Glutamatergic neuron (in vitro differentiated cells): Measurements from ENCODE around the gene ARL8A. TPM values are rescaled to one million over a fixed set of nuclear protein-coding genes. Genes with fewer than 3 reads are reported as not detected.

ENCODE experiments used
- DNase-seq: peaks from one replicate; pipeline ENCODE4 v3.0.0; 2022
- H3K27ac Mint-ChIP-seq: one replicate; pipeline ENCODE4 v1.8.0; 2020; ENCODE audit warnings: mild to moderate bottlenecking, mixed read lengths, inconsistent platforms; ENCODE audit not compliant: unreplicated experiment
- H3K27me3 Mint-ChIP-seq: one replicate; pipeline ENCODE4 v1.8.0; 2020; ENCODE audit warnings: mild to moderate bottlenecking, moderate library complexity, mixed read lengths, inconsistent platforms; ENCODE audit not compliant: unreplicated experiment
- H3K36me3 Mint-ChIP-seq: one replicate; pipeline ENCODE4 v1.8.0; 2020; ENCODE audit warnings: mild to moderate bottlenecking, mixed read lengths, inconsistent platforms; ENCODE audit not compliant: unreplicated experiment
- H3K4me1 Mint-ChIP-seq: one replicate; pipeline ENCODE4 v1.8.0; 2020; ENCODE audit warnings: mild to moderate bottlenecking, low read depth, mixed read lengths, inconsistent platforms; ENCODE audit not compliant: unreplicated experiment
- H3K4me3 Mint-ChIP-seq: one replicate; pipeline ENCODE4 v1.8.0; 2020; ENCODE audit warnings: mild to moderate bottlenecking, mixed read lengths, inconsistent platforms; ENCODE audit not compliant: unreplicated experiment
- H3K9me3 Mint-ChIP-seq: one replicate; pipeline ENCODE4 v1.8.0; 2020; ENCODE audit warnings: mild to moderate bottlenecking, moderate library complexity, mixed read lengths, inconsistent platforms; ENCODE audit not compliant: unreplicated experiment
- total RNA-seq: library from RNA; stranded (reverse); fragmentation: NEBNext Ultra II Directional; extraction: Animal tissue kit (Norgen Biotek cat#: 25700); gene quantifications from one replicate; pipeline ENCODE4 v1.2.1, GENCODE V29; 2021; ENCODE audit not compliant: unreplicated experiment
- TF ChIP-seq, protein P1 (sequence below): fragments of 200-600 bp; sonication (generic); IDR thresholded peaks from one replicate; pipeline ENCODE4 v1.5.0; 2021; ENCODE audit not compliant: partially characterized antibody, unreplicated experiment

ARL8A gene
- total RNA-seq, 1 donor from 2014 or later = 160 TPM

DNA sequence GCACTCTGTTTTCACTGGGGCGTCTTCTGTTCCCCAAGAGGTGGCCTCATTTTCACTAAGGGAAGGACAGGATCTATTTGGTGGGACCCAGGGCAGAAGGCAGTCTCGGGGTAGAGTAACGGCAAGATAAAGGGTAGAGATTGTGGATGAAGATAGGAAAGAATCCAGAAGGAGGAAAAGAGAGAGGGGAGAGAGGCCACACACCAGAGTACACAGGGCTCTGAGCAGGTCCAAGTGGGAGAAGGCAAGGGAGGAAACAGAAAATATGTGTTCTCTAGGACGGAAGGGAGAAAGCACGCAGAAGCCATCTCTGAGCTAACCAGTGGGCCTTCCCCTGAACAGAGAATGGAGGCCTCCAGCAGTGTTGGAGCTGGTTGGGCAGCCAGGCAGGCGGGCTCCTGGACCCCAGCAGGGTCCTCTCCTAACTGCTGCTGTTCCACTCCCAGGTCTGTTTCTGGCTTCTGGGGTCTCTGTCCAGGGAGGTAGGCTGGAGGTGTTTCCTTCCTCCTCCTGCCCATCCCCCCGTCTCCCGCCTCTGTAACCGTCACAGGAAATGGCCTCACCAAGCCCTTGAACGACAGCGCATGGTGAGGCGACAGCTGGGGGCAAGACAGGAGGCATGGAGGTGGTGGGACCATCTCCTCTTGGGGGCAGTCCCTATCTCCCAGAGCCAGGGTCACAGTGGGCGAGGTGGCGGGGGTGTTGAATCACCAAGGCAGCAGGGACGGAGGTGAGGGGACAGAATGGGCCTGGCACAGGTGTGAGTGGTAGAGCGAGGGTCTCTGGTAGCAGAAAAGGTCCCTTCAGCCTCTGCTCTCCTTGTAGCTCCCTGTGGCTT, 15.2 kb upstream of the ARL8A start:
- DNase-seq = no peak

DNA sequence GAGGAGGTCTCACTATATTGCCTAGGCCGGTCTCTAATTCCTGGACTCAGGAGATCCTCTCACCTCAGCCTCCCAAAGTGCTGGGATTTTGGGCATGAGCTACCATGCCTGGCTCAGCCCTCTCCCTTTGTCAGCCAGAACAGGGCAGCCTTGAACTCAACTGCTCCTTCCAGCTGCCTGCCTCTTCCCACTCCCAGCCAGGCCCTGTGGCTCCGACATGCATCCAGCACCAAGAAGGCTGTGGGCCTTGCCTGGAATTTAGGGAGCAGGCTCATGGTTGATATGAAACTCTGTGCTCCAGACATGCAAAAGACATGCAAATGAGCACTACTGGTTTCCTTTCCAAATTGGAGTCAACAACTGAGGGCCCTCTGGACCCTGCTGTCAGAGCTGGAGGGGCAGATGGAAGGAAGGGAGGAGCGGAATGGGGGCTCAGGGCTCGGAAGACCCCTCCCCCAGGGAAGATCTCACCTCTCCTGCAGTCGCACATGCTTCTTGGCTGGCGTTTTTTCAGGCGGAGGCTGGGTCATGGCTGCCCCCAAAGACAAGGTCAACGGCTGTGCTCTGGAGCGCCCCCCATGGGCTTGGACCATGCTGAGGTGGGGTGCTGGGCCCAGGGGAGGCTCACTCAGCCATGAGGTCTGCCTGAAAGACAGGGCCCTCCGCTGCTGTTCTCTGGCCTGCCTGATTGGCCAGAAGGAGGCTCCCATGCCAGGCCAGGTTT, 14.4 kb upstream of the ARL8A start:
- no peak for DNase-seq
- Mint-ChIP-seq H3K4me3 (no peak overlapping the region), H3K36me3 (no peaks in the 10 kb centered on the region), H3K4me1 (peaks cover 12% of the 10 kb centered on the region), H3K27me3 (peaks cover 8% of the 10 kb centered on the region), H3K9me3 (peaks cover 2% of the 10 kb centered on the region), H3K27ac (no peak overlapping the region)
- TF ChIP-seq, protein P1, sequence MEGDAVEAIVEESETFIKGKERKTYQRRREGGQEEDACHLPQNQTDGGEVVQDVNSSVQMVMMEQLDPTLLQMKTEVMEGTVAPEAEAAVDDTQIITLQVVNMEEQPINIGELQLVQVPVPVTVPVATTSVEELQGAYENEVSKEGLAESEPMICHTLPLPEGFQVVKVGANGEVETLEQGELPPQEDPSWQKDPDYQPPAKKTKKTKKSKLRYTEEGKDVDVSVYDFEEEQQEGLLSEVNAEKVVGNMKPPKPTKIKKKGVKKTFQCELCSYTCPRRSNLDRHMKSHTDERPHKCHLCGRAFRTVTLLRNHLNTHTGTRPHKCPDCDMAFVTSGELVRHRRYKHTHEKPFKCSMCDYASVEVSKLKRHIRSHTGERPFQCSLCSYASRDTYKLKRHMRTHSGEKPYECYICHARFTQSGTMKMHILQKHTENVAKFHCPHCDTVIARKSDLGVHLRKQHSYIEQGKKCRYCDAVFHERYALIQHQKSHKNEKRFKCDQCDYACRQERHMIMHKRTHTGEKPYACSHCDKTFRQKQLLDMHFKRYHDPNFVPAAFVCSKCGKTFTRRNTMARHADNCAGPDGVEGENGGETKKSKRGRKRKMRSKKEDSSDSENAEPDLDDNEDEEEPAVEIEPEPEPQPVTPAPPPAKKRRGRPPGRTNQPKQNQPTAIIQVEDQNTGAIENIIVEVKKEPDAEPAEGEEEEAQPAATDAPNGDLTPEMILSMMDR = no peak

More for the DNA sequence above, 15.2 kb upstream of the ARL8A start:
- Mint-ChIP-seq H3K9me3 (peaks cover 1% of the 10 kb centered on the region), H3K36me3 (no peaks in the 10 kb centered on the region), H3K4me1 (peaks cover 14% of the 10 kb centered on the region), H3K4me3 (no peak overlapping the region), H3K27ac (no peak overlapping the region), H3K27me3 (peaks cover 10% of the 10 kb centered on the region)
- TF ChIP-seq, protein P1 = no peak

DNA sequence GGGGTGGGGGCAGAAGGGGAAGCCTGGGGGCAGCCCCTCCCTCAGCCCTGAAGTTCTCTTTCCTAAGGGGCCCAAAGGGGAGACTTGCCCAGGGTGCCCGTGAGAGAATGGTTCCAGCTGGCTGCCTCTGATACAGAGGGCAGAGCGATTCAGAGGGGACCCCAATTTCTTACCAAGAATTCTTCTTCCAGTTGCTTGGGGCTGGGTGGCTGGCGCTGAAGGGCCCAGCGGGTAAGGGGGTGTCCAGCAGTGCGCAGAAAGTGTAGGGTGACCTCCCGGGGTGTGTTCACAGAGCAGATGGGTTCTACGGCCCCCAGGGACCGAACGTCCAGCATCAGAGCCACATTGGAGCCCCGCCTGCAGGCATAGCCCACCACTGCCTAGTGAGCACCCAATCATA, 13.4 kb upstream of the ARL8A start:
- Mint-ChIP-seq H3K4me1 (peaks cover 12% of the 10 kb centered on the region), H3K9me3 (peaks cover 2% of the 10 kb centered on the region), H3K4me3 (no peak overlapping the region), H3K36me3 (no peaks in the 10 kb centered on the region), H3K27ac (no peak overlapping the region), H3K27me3 (peaks cover 8% of the 10 kb centered on the region)
- TF ChIP-seq, protein P1 = no peak
- DNase-seq = no peak

DNA sequence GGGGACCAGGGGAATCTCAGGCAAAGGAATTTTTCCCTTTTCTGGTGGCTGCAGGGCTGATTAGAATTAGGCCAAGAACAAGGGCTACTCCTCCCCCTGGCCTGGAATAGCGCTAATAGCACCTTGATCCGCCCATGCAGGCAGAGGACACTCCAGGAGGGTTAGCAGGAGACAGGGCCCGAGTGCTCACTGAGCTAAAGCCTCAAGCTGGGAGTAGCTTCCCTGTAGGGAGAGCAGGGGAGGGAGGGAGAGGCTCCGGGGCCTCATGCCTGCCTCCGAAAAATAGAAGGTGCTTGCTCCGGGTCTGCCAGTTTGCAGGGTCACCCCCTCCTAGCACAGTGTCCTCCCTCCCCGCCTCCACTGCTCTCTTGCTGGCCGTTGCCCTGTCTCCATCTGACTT, 12.1 kb upstream of the ARL8A start:
- H3K27me3 Mint-ChIP-seq = peaks cover 3% of the 10 kb centered on the region
- peaks cover 9% of the 10 kb centered on the region for H3K4me1 Mint-ChIP-seq
- no peak overlapping the region for H3K27ac Mint-ChIP-seq
- no peak overlapping the region for H3K4me3 Mint-ChIP-seq
- TF ChIP-seq, protein P1 = no peak
- no peak for DNase-seq
- no peaks in the 10 kb centered on the region for H3K36me3 Mint-ChIP-seq
- H3K9me3 Mint-ChIP-seq = peaks cover 2% of the 10 kb centered on the region
